ENCODE data around the gene MEIS2. TPM values are rescaled to one million over a fixed set of nuclear protein-coding genes. Genes with fewer than 3 reads are reported as not detected.
A peak's percentile ranks its signal among the peaks of the same experiment; 100 is the strongest.

The MEIS2 gene
- polyA plus RNA-seq, 2 of the 4 experiments (the other 2 are of a cell fraction) = 7.3 to 11.1 TPM

- Histone ChIP-seq H3K4me2 (no peak overlapping the region), H3K4me3 (no peak overlapping the region), H3K27ac (no peak overlapping the region), H3K4me1 (no peaks in the 10 kb centered on the region; the same call in 2 of the 3 replicates), H3K9me3 (no peaks in the 10 kb centered on the region)
- ChIA-PET CTCF (no interaction called here), POLR2A (no interaction called here)
- no peak for FAIRE-seq
- no peak for DNase-seq (ENCODE audit: low read depth in 1 of 2, low spot score in 1 of 2)
- no peak for ATAC-seq
- TF ChIP-seq EP300 (IDR thresholded peaks at IDR 0.05) = no peak
- TF ChIP-seq NR3C1 (IDR thresholded peaks at IDR 0.05) = no peak
- no peak for TF ChIP-seq HOXA7 (CRISPR knock-in tag; IDR thresholded peaks at IDR 0.05)
- no peak for TF ChIP-seq POLR2AphosphoS2 (conservative IDR thresholded peaks at IDR 0.05; ENCODE audit: low read length)
- no peak for TF ChIP-seq ATOH8 (CRISPR knock-in tag; IDR thresholded peaks at IDR 0.05; ENCODE audit: low read depth)
- TF ChIP-seq POLR2A (IDR thresholded peaks at IDR 0.05; ENCODE audit: low read length) = no peak
- no peak for TF ChIP-seq ESRRA (IDR thresholded peaks at IDR 0.05; ENCODE audit: borderline replicate concordance, low read length)
- no peak for TF ChIP-seq ZC3H11A (IDR thresholded peaks at IDR 0.05)
- TF ChIP-seq CHD2 (IDR thresholded peaks at IDR 0.05; ENCODE audit: low read length, partially characterized antibody) = no peak
- no peak for TF ChIP-seq CBX8 (IDR thresholded peaks at IDR 0.05)
- WGBS (ENCODE audit: missing lambda C conversion rate) = 89% methylated on average over 1 of the region's 2 CpGs
Observed at GRCh38 chr15:37014137-37014536, 86.2 kb downstream of the MEIS2 start.

GRCh38 chr15:37010595-37010994 lies 89.8 kb downstream of the MEIS2 start:
- TF ChIP-seq MAFK (IDR thresholded peaks at IDR 0.05; ENCODE audit: partially characterized antibody) = peak; percentile 14
- no peak for TF ChIP-seq RCOR1 (IDR thresholded peaks at IDR 0.05; ENCODE audit: low read depth, low read length)
- ATAC-seq (no peak), FAIRE-seq (no peak), DNase-seq (ENCODE audit: low read depth in 1 of 2, low spot score in 1 of 2) (no peak)
- ChIA-PET POLR2A (no interaction called here), CTCF (no interaction called here)
- H3K4me1 ChIP-seq = no peaks in the 10 kb centered on the region; the same call in 2 of the 3 replicates
- H3K27ac ChIP-seq = no peak overlapping the region
- WGBS (ENCODE audit: missing lambda C conversion rate) = 96% methylated on average over 7 of the region's 7 CpGs
- H3K9me3 ChIP-seq = no peaks in the 10 kb centered on the region
- H3K4me3 ChIP-seq = no peak overlapping the region
- no peak overlapping the region for H3K4me2 ChIP-seq

- Histone ChIP-seq H3K4me2 (no peak overlapping the region), H3K9me3 (no peaks in the 10 kb centered on the region), H3K27ac (no peak overlapping the region), H3K4me3 (no peak overlapping the region), H3K4me1 (no peaks in the 10 kb centered on the region; the same call in 2 of the 3 replicates)
- 94% methylated on average over 1 of the region's 1 CpG for WGBS (ENCODE audit: missing lambda C conversion rate)
- ATAC-seq (no peak), DNase-seq (ENCODE audit: low read depth in 1 of 2, low spot score in 1 of 2) (no peak), FAIRE-seq (no peak)
- CTCF ChIA-PET = no interaction called here
- POLR2A ChIA-PET = no interaction called here
- TF ChIP-seq HDAC2 (IDR thresholded peaks at IDR 0.05) (no peak), MAX (IDR thresholded peaks at IDR 0.05) (no peak), ATOH8 (CRISPR knock-in tag; IDR thresholded peaks at IDR 0.05; ENCODE audit: low read depth) (no peak), FOSB (CRISPR knock-in tag; IDR thresholded peaks at IDR 0.05) (no peak), PHF8 (IDR thresholded peaks at IDR 0.05; ENCODE audit: borderline replicate concordance, low read depth) (no peak), EP300 (IDR thresholded peaks at IDR 0.05) (no peak), RAD21 (conservative IDR thresholded peaks at IDR 0.05 in 1 of 2, IDR thresholded peaks at IDR 0.05 in 1 of 2) (no peak)
Observed at GRCh38 chr15:37009288-37009687, 91.1 kb downstream of the MEIS2 start.

- H3K4me3 ChIP-seq = no peak overlapping the region
- CTCF ChIA-PET = no interaction called here
- no peaks in the 10 kb centered on the region for H3K9me3 ChIP-seq
- POLR2A ChIA-PET = no interaction called here
- no peak overlapping the region for H3K27ac ChIP-seq
- TF ChIP-seq KDM1A (IDR thresholded peaks at IDR 0.05; ENCODE audit: low read depth) = no peak
- TF ChIP-seq CHD2 (IDR thresholded peaks at IDR 0.05; ENCODE audit: low read length, partially characterized antibody) = no peak
- TF ChIP-seq GATA3 (IDR thresholded peaks at IDR 0.05; ENCODE audit: borderline replicate concordance) = no peak
- no peak for TF ChIP-seq FOXS1 (CRISPR knock-in tag; IDR thresholded peaks at IDR 0.05)
- no peak for TF ChIP-seq HOXB5 (CRISPR knock-in tag; IDR thresholded peaks at IDR 0.05)
- no peak for TF ChIP-seq HOXA7 (CRISPR knock-in tag; IDR thresholded peaks at IDR 0.05)
- no peak for TF ChIP-seq ZC3H11A (IDR thresholded peaks at IDR 0.05)
- TF ChIP-seq FOSL2 (IDR thresholded peaks at IDR 0.05) = no peak
- TF ChIP-seq FOSL2 (CRISPR knock-in tag; IDR thresholded peaks at IDR 0.05) = no peak
- TF ChIP-seq USF2 (IDR thresholded peaks at IDR 0.05) = no peak
- TF ChIP-seq NPAS2 (CRISPR knock-in tag; IDR thresholded peaks at IDR 0.05; ENCODE audit: borderline replicate concordance) = no peak
- no peak for TF ChIP-seq EHMT2 (IDR thresholded peaks at IDR 0.05; ENCODE audit: low read depth)
- H3K4me2 ChIP-seq = no peak overlapping the region
- FAIRE-seq (no peak), ATAC-seq (no peak), DNase-seq (ENCODE audit: low read depth in 1 of 2, low spot score in 1 of 2) (no peak)
- WGBS (ENCODE audit: missing lambda C conversion rate) = 94% methylated on average over 3 of the region's 3 CpGs
- H3K4me1 ChIP-seq = no peaks in the 10 kb centered on the region; the same call in 2 of the 3 replicates
Observed at GRCh38 chr15:37008205-37008604, 92.1 kb downstream of the MEIS2 start.
